Nephron (organoid): Measurements from ENCODE around the gene TLE3.
A peak's percentile ranks its signal among the peaks of the same experiment; 100 is the strongest.

Source experiments
- H3K27ac Mint-ChIP-seq, 3 experiments: 2 replicates each; pipeline ENCODE4 v1.8.0; 2020; ENCODE audit warnings: mixed read lengths in 3 of 3, mild to moderate bottlenecking in 2 of 3, moderate library complexity in 1 of 3
- H3K27me3 Mint-ChIP-seq: 2 replicates; pipeline ENCODE4 v1.8.0; 2021; ENCODE audit warnings: low read depth, mild to moderate bottlenecking, moderate library complexity, mixed read lengths
- H3K36me3 Mint-ChIP-seq: 2 replicates; pipeline ENCODE4 v1.8.0; 2020; ENCODE audit warnings: low read depth, mixed read lengths
- H3K4me1 Mint-ChIP-seq: 2 replicates; pipeline ENCODE4 v1.8.0; 2020; ENCODE audit warnings: mixed read lengths
- H3K4me3 Mint-ChIP-seq, 3 experiments: 2 replicates each; pipeline ENCODE4 v1.8.0; 2020; ENCODE audit warnings: mild to moderate bottlenecking in 3 of 3, mixed read lengths in 3 of 3, moderate library complexity in 2 of 3
- H3K9me3 Mint-ChIP-seq: 2 replicates; pipeline ENCODE4 v1.8.0; 2020; ENCODE audit warnings: mixed read lengths
- CTCF ChIP-seq, 3 experiments: fragments of 200-600 bp; sonication (generic); IDR thresholded peaks; one replicate each; pipeline ENCODE4 v1.5.0; 2021; ENCODE audit warnings: antibody characterized with exemption in 3 of 3; ENCODE audit not compliant: unreplicated experiment in 3 of 3

TLE3 gene

GRCh38 chr15:70049701-70050301 is 47.9 kb downstream of the TLE3 start:
- peaks cover 43% of the 10 kb centered on the region for H3K4me1 Mint-ChIP-seq
- no peak for TF ChIP-seq CTCF (IDR thresholded peaks at IDR 0.05; ENCODE audit: unreplicated experiment in 3 of 3)
- H3K9me3 Mint-ChIP-seq: no peaks in the 10 kb centered on the region
- H3K36me3 Mint-ChIP-seq: peaks cover 76% of the 10 kb centered on the region
- no peak overlapping the region for H3K4me3 Mint-ChIP-seq
- H3K27me3 Mint-ChIP-seq: peaks cover 6% of the 10 kb centered on the region
- peak overlapping the region in 1 of 3 experiments; percentile 14 for H3K27ac Mint-ChIP-seq

GRCh38 chr15:70048578-70049514 is 48.9 kb downstream of the TLE3 start:
- Mint-ChIP-seq H3K9me3 (no peaks in the 10 kb centered on the region), H3K4me1 (peaks cover 39% of the 10 kb centered on the region), H3K36me3 (peaks cover 69% of the 10 kb centered on the region), H3K27ac (no peak overlapping the region), H3K27me3 (peaks cover 12% of the 10 kb centered on the region), H3K4me3 (no peak overlapping the region)
- TF ChIP-seq CTCF (IDR thresholded peaks at IDR 0.05; ENCODE audit: unreplicated experiment in 3 of 3): no peak

GRCh38 chr15:70048198-70048565 is 49.5 kb downstream of the TLE3 start:
- peaks cover 67% of the 10 kb centered on the region for H3K36me3 Mint-ChIP-seq
- no peak overlapping the region for H3K27ac Mint-ChIP-seq
- H3K9me3 Mint-ChIP-seq: no peaks in the 10 kb centered on the region
- H3K4me1 Mint-ChIP-seq: peaks cover 35% of the 10 kb centered on the region
- peaks cover 15% of the 10 kb centered on the region for H3K27me3 Mint-ChIP-seq
- no peak overlapping the region for H3K4me3 Mint-ChIP-seq
- no peak for TF ChIP-seq CTCF (IDR thresholded peaks at IDR 0.05; ENCODE audit: unreplicated experiment in 3 of 3)

GRCh38 chr15:70047386-70048197 is 50.1 kb downstream of the TLE3 start:
- H3K27me3 Mint-ChIP-seq: peaks cover 18% of the 10 kb centered on the region
- TF ChIP-seq CTCF (IDR thresholded peaks at IDR 0.05; ENCODE audit: unreplicated experiment in 3 of 3): no peak
- no peaks in the 10 kb centered on the region for H3K9me3 Mint-ChIP-seq
- peaks cover 61% of the 10 kb centered on the region for H3K36me3 Mint-ChIP-seq
- H3K27ac Mint-ChIP-seq: no peak overlapping the region
- H3K4me3 Mint-ChIP-seq: no peak overlapping the region
- H3K4me1 Mint-ChIP-seq: peaks cover 35% of the 10 kb centered on the region

GRCh38 chr15:70046679-70047369 is 50.9 kb downstream of the TLE3 start:
- H3K27me3 Mint-ChIP-seq: peaks cover 21% of the 10 kb centered on the region
- H3K4me1 Mint-ChIP-seq: peaks cover 34% of the 10 kb centered on the region
- no peak for TF ChIP-seq CTCF (IDR thresholded peaks at IDR 0.05; ENCODE audit: unreplicated experiment in 3 of 3)
- H3K9me3 Mint-ChIP-seq: no peaks in the 10 kb centered on the region
- H3K27ac Mint-ChIP-seq: no peak overlapping the region
- peaks cover 56% of the 10 kb centered on the region for H3K36me3 Mint-ChIP-seq
- H3K4me3 Mint-ChIP-seq: no peak overlapping the region
